ENCODE results near the gene LMNA. TPM values are rescaled to one million over a fixed set of nuclear protein-coding genes. Genes with fewer than 3 reads are reported as not detected.

Gene LMNA
- total and polyA plus RNA-seq, 7 donors, result 114 to 392 (median 237) TPM

DNA sequence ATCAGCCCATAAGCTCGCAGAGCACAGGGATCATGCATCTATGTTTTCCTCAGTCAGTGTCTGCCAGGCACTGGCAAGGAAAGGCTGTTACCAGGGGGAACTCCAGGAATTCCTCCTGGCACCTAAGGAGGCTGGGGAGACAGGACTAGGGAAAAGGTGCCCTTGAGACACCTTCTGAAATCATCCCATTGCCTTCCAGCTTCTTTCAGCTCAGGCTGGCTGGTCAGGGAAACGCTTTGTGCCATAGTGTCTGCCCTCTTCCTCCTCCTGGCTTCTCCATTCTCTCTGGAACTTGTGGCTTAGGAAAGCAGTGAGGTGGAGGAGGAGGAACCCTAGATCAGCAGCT is 13.8 kb downstream of the LMNA start:
- peaks cover 73% of the 10 kb centered on the region for H3K4me1 ChIP-seq
- ATAC-seq (no peak), DNase-seq (no peak)
- intact Hi-C loops (cut with DNase I), result loop anchor here in 1 of 2 donors (10.0 kb wide), 1 partner anchor 377 kb away; the partner anchor contains the start of gene MEF2D
- TF ChIP-seq, protein P1, sequence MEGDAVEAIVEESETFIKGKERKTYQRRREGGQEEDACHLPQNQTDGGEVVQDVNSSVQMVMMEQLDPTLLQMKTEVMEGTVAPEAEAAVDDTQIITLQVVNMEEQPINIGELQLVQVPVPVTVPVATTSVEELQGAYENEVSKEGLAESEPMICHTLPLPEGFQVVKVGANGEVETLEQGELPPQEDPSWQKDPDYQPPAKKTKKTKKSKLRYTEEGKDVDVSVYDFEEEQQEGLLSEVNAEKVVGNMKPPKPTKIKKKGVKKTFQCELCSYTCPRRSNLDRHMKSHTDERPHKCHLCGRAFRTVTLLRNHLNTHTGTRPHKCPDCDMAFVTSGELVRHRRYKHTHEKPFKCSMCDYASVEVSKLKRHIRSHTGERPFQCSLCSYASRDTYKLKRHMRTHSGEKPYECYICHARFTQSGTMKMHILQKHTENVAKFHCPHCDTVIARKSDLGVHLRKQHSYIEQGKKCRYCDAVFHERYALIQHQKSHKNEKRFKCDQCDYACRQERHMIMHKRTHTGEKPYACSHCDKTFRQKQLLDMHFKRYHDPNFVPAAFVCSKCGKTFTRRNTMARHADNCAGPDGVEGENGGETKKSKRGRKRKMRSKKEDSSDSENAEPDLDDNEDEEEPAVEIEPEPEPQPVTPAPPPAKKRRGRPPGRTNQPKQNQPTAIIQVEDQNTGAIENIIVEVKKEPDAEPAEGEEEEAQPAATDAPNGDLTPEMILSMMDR (IDR thresholded peaks at IDR 0.05), result no peak
- H3K27ac ChIP-seq, result peak overlapping the region; percentile 99
- H3K27me3 ChIP-seq (ENCODE audit: insufficient read depth in 3 of 3, low read length in 2 of 3), result no peaks in the 10 kb centered on the region
- 12 to 25% (median 12%) methylated on average over 2 of the region's 2 CpGs for WGBS, 3 donors
- peak overlapping the region; percentile 45 for H3K4me3 ChIP-seq
- H3K9me3 ChIP-seq, result no peaks in the 10 kb centered on the region
- H3K36me3 ChIP-seq (ENCODE audit: insufficient read depth in 1 of 2, low read depth in 1 of 2), result peaks cover 4 to 30% of the 10 kb centered on the region in 2 donors

DNA sequence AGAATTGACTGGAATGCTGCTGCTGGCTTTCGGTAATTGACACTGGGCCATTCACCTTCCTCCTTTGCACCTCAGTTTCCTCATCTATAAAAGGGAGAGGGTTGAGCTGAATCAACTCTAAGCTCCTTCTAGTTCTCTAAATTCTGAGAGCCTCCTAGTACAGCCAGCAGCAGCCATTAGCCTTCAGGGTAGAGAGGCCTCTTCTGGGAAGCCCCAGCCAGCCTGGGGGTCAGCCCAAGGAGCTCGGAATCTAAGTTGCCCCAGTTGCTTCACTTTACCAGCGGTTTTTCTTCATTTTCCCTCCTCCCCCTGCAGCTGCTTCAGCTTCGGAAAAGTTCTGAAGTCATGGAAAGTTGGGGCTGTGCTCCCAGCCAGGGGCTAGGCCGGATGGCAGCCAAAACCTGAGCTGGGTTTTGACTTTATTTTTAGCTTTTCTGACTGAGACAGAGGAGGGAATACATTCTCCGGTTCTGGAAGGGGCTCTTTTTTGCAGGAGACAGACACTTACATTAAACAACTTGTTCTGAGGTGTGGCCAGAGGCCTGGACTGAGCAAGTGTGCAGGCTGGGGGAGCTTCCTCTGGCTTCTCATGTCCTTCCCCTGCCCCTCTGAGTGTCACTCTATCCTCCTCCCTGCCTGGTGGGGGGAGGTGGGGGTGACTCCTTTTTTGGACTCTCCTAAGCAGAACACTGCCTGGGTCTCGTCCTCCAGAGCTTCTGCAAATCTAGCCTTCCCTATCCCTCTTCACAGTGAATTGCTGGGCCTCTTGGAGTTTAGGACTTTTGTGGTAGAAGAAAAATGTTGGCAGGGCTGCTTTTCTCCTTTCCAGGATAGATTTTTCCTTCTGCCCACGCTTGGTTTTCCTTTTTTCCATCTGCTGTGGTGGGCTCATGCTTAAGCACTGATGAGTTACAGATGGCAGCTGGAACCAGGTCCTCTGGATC is 14.4 kb downstream of the LMNA start:
- ATAC-seq, result peak; percentile 12 to 36 (median 12)
- Histone ChIP-seq H3K27ac (peak overlapping the region; percentile 99), H3K36me3 (ENCODE audit: insufficient read depth in 1 of 2, low read depth in 1 of 2) (peaks cover 4 to 36% of the 10 kb centered on the region in 2 donors), H3K27me3 (ENCODE audit: insufficient read depth in 3 of 3, low read length in 2 of 3) (no peaks in the 10 kb centered on the region), H3K9me3 (no peaks in the 10 kb centered on the region), H3K4me1 (peaks cover 67% of the 10 kb centered on the region), H3K4me3 (peak overlapping the region; percentile 45)
- TF ChIP-seq, protein P1 (IDR thresholded peaks at IDR 0.05), result no peak
- DNase-seq, result peak; percentile 56 to 69
- intact Hi-C loops (cut with DNase I), result loop anchor here in 1 of 2 donors (10.0 kb wide), 1 partner anchor 376 kb away; the partner anchor contains the start of gene MEF2D
- WGBS, 3 donors, result 4 to 8% (median 6%) methylated on average over 8 of the region's 8 CpGs

DNA sequence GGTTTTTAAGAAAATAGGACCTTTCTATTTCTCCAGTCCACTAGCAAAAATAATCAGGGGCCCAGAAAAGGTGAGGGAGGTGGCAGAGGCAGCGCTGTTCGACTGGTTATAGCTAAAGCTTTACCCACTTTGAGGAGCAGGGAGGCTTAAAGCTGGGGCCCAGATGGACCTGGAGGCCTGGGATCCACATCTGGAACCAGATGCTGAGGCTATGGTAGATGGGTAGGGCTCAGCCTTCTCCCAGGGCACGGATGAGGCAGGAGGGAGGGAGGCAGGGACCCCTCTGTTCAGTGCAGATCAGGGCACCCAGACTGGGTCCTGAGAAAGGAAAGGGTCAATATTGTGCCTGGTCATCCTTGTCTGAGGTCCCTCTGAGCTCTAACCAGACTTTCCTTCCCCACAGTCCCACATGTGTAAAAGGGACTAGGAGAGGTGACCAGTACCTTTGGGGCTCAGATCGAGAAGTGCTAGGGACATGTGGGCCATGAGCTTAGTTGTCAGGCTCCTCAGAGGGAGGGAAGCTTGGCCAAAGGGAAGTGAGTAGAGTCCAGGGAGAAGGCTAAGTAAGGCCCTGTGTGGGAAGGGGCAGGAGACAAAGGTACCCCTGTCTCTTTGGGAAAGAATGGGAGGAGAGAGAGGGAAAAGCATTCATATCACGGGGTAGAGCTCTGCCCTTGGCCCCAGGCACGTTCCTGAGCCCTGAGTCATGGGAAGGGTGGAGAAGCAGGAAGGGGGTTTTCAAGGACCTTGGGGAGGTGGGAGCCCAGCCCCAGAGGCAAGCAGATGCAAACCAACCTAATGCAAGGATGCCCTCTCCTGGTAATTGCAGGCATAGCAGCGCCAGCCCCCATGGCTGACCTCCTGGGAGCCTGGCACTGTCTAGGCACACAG is 15.4 kb downstream of the LMNA start:
- TF ChIP-seq, protein P1 (IDR thresholded peaks at IDR 0.05), result peak; percentile 98
- Histone ChIP-seq H3K27me3 (ENCODE audit: insufficient read depth in 3 of 3, low read length in 2 of 3) (no peaks in the 10 kb centered on the region), H3K4me1 (peaks cover 57% of the 10 kb centered on the region), H3K27ac (peak overlapping the region; percentile 99), H3K4me3 (peak overlapping the region; percentile 45), H3K36me3 (ENCODE audit: insufficient read depth in 1 of 2, low read depth in 1 of 2) (peaks cover 13 to 46% of the 10 kb centered on the region in 2 donors), H3K9me3 (no peaks in the 10 kb centered on the region)
- 24 to 37% (median 25%) methylated on average over 7 of the region's 7 CpGs for WGBS, 3 donors
- peak; percentile 77 to 81 (median 80) for ATAC-seq
- DNase-seq, result peak; percentile 89 to 93
- intact Hi-C loops (cut with DNase I), result loop anchor here (1.0 to 10.0 kb wide), 3 partner anchors 33 to 375 kb away; partner anchors contain the start of gene MEF2D (in 1 of the 2)

DNA sequence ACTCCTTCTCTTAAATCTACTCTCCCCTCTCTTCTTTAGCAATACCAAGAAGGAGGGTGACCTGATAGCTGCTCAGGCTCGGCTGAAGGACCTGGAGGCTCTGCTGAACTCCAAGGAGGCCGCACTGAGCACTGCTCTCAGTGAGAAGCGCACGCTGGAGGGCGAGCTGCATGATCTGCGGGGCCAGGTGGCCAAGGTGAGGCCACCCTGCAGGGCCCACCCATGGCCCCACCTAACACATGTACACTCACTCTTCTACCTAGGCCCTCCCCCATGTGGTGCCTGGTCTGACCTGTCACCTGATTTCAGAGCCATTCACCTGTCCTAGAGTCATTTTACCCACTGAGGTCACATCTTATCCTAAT is 16.0 kb downstream of the LMNA start:
- H3K9me3 ChIP-seq, result no peaks in the 10 kb centered on the region
- peaks cover 15 to 53% of the 10 kb centered on the region in 2 donors for H3K36me3 ChIP-seq (ENCODE audit: insufficient read depth in 1 of 2, low read depth in 1 of 2)
- H3K27ac ChIP-seq, result peak overlapping the region; percentile 99
- TF ChIP-seq, protein P1 (IDR thresholded peaks at IDR 0.05), result no peak
- intact Hi-C loops (cut with DNase I), result loop anchor here (1.0 to 2.0 kb wide), 2 partner anchors 34 kb away; no protein-coding TSS in a partner anchor
- H3K4me1 ChIP-seq, result peaks cover 50% of the 10 kb centered on the region
- H3K4me3 ChIP-seq, result peak overlapping the region; percentile 45
- DNase-seq, result no peak
- WGBS, 3 donors, result 76 to 85% (median 84%) methylated on average over 6 of the region's 6 CpGs
- peak in 2 of 4 donors; percentile 1 to 5 for ATAC-seq
- no peaks in the 10 kb centered on the region for H3K27me3 ChIP-seq (ENCODE audit: insufficient read depth in 3 of 3, low read length in 2 of 3)

All from psoas muscle (tissue), 8 donors.